Astrocyte (in vitro differentiated cells and primary cell): Measurements from ENCODE around the gene HPSE2.

Experiments used
- CTCF ChIP-seq: IDR thresholded peaks from 2 replicates; pipeline ENCODE4 v1.5.1; 2011; ENCODE audit warnings: low read depth, mild to moderate bottlenecking, inconsistent platforms, low read length, moderate library complexity; ENCODE audit not compliant: insufficient read depth
- EZH2 ChIP-seq: IDR thresholded peaks from 2 replicates; pipeline ENCODE4 v1.6.1; 2012; ENCODE audit warnings: mild to moderate bottlenecking, low read length, inconsistent platforms; ENCODE audit not compliant: insufficient read depth

- TF ChIP-seq CTCF = no peak
- TF ChIP-seq EZH2 = no peak
These were observed 718.0 kb downstream of the HPSE2 start for GRCh38 chr10:98517672-98518071.
